RWPE2 (cell line): Measurements from ENCODE around the gene BEND7.
"Not testable (repeated sequence)": the region's sequence is repeated elsewhere in the genome, so short reads cannot be mapped to it uniquely, and the experiment has no call there.

Experiments used
- ATAC-seq: fragments of 200-7000 bp; cut with Tn5 transposase; 3 replicates; pipeline ENCODE4 v1.9.1; 2021; ENCODE audit warnings: low read depth
- DNase-seq: peaks from one replicate; pipeline ENCODE4 v3.0.0-alpha.2; 2020; ENCODE audit warnings: low spot score
- H3K27ac ChIP-seq: fragments of 450-650 bp; 2 replicates; pipeline ENCODE4 v1.5.1; 2017; ENCODE audit warnings: mild to moderate bottlenecking; ENCODE audit not compliant: poor library complexity, severe bottlenecking
- H3K27me3 ChIP-seq: fragments of 250-450 bp; sonication (Bioruptor Pico); 2 replicates; pipeline ENCODE4 v1.5.1; 2021; ENCODE audit warnings: mild to moderate bottlenecking, moderate library complexity; ENCODE audit not compliant: insufficient read depth, poor library complexity, severe bottlenecking
- H3K36me3 ChIP-seq: fragments of 250-450 bp; sonication (Bioruptor Pico); 2 replicates; pipeline ENCODE4 v1.5.1; 2020; ENCODE audit warnings: low read depth, mild to moderate bottlenecking, moderate library complexity
- H3K4me1 ChIP-seq: fragments of 250-450 bp; sonication (Bioruptor Pico); 2 replicates; pipeline ENCODE4 v1.5.1; 2021; ENCODE audit warnings: mild to moderate bottlenecking, moderate library complexity; ENCODE audit not compliant: insufficient read depth, poor library complexity, severe bottlenecking
- H3K4me3 ChIP-seq: fragments of 250-450 bp; sonication (Bioruptor Pico); 2 replicates; pipeline ENCODE4 v1.5.1; 2021; ENCODE audit warnings: mild to moderate bottlenecking, moderate library complexity; ENCODE audit not compliant: severe bottlenecking
- H3K9me3 ChIP-seq: fragments of 250-450 bp; sonication (Bioruptor Pico); 2 replicates; pipeline ENCODE4 v1.5.1; 2021; ENCODE audit warnings: mild to moderate bottlenecking, moderate library complexity; ENCODE audit not compliant: severe bottlenecking
- TF ChIP-seq, protein P1 (sequence below): fragments of 450-650 bp; IDR thresholded peaks from one replicate; pipeline ENCODE4 v1.5.1; 2017; ENCODE audit warnings: mild to moderate bottlenecking, moderate library complexity; ENCODE audit not compliant: poor library complexity, severe bottlenecking

BEND7 gene

DNA sequence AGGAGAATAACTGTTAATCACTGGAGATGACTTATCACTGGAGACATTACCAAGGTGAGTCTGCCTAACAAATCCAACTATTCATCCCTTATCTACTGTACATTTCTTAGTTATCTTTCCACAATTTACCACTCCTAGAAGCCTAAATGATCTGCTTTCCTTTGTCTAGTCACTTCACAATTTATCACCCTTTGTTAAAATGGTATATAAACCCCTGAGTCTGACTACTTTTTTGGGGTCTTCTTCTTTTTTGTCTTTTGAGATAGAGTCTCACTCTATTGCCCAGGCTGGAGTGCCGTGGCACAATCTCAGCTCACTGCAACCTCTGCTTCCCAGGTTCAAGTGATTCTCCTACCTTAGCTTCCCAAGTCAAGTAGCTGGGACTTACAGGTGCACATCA lies 114.7 kb downstream of the BEND7 start:
- Histone ChIP-seq H3K27ac (no peak overlapping the region), H3K4me1 (no peaks in the 10 kb centered on the region), H3K36me3 (no peaks in the 10 kb centered on the region), H3K4me3 (no peak overlapping the region), H3K9me3 (peaks cover 3% of the 10 kb centered on the region), H3K27me3 (no peaks in the 10 kb centered on the region)
- DNase-seq (no peak), ATAC-seq (no peak)
- TF ChIP-seq, protein P1, sequence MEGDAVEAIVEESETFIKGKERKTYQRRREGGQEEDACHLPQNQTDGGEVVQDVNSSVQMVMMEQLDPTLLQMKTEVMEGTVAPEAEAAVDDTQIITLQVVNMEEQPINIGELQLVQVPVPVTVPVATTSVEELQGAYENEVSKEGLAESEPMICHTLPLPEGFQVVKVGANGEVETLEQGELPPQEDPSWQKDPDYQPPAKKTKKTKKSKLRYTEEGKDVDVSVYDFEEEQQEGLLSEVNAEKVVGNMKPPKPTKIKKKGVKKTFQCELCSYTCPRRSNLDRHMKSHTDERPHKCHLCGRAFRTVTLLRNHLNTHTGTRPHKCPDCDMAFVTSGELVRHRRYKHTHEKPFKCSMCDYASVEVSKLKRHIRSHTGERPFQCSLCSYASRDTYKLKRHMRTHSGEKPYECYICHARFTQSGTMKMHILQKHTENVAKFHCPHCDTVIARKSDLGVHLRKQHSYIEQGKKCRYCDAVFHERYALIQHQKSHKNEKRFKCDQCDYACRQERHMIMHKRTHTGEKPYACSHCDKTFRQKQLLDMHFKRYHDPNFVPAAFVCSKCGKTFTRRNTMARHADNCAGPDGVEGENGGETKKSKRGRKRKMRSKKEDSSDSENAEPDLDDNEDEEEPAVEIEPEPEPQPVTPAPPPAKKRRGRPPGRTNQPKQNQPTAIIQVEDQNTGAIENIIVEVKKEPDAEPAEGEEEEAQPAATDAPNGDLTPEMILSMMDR: no peak

DNA sequence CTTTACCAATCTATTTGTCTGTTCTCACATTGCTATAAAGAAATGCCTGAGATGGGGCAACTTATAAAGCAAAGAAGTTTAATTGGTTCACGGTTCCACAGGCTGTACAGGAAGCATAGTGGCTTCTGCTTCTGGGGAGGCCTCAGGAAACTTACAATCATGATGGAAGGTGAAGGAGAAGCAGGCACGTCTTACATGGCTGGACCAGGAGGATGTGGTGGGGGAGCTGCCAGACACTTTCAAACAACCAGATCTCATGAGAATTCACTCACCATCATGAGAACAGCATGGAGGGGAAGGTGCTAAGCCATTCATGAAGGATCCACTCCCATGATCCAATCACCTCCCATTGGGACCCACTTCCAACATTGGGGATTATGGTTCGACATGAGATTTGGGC lies 115.9 kb downstream of the BEND7 start:
- TF ChIP-seq, protein P1: no peak
- no peak for DNase-seq
- Histone ChIP-seq H3K27ac (no peak overlapping the region), H3K4me1 (no peaks in the 10 kb centered on the region), H3K27me3 (no peaks in the 10 kb centered on the region), H3K4me3 (no peak overlapping the region), H3K9me3 (peaks cover 3% of the 10 kb centered on the region), H3K36me3 (no peaks in the 10 kb centered on the region)
- ATAC-seq: no peak

DNA sequence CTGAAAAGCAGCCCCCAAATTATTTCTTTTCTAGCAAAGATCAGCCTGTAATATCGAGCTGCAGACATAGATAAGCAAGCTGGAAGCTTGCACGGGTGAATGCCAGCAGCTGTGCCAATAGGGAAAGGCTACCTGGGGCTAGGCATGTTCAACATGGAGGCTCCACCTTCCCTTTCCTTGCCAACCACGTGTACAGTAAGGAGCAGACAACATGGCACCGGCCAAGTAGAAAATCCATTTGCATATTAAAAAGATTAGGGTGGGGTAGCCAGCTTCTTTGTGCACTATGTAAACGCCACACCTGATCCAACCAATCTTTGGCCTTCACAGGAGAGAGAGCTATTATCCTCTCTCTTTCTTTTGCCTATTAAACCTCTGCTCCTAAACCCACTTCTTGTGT lies 124.0 kb downstream of the BEND7 start:
- TF ChIP-seq, protein P1: no peak
- no peaks in the 10 kb centered on the region for H3K27me3 ChIP-seq
- DNase-seq (no peak), ATAC-seq (no peak)
- H3K27ac ChIP-seq: no peak overlapping the region
- H3K36me3 ChIP-seq: no peaks in the 10 kb centered on the region
- H3K4me3 ChIP-seq: no peak overlapping the region
- no peaks in the 10 kb centered on the region for H3K4me1 ChIP-seq
- H3K9me3 ChIP-seq: no peaks in the 10 kb centered on the region

DNA sequence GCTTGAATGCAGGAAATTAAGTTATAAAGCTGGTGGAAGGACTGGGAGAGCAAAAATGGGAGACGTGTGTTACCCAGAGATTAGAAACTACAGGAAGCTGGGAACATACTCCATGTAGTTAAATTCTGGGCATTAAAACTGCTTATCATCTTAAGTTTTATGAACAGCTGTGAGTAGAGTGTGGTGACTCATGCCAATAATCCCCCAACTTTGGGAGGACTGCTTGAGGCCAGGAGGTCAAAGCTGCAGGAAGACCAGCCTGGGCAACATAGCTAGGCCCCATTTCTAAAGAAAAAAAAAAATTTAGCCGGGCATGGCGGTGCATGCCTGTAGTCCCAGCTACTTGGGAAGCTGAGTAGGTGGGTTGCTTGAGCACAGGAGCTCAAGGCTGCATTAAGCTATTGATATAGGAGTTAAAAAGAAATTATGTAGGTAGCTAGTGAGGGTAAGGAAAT lies 124.5 kb downstream of the BEND7 start:
- Histone ChIP-seq H3K27me3 (no peaks in the 10 kb centered on the region), H3K36me3 (no peaks in the 10 kb centered on the region), H3K27ac (no peak overlapping the region), H3K4me1 (no peaks in the 10 kb centered on the region), H3K4me3 (no peak overlapping the region), H3K9me3 (no peaks in the 10 kb centered on the region)
- no peak for DNase-seq
- TF ChIP-seq, protein P1: no peak
- no peak for ATAC-seq

DNA sequence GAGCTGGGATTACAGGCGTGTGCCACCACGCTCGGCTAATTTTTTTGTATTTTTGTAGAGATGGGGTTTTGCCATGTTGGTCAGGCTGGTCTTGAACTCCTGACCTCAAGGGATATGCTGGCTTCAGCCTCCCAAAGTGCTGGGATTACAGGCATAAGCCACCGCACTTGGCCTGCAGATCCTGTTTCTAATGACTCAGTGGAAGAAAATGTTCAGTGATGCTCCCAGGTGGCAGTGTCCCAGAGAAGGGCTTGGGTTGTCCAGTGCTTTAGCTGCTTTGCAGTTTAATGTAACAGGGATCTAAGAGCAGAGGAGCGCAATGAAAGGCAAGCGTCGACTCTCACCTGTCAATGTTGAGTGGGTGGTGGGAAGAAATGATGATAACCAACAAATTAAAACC lies 125.4 kb downstream of the BEND7 start:
- H3K27ac ChIP-seq, ATAC-seq, DNase-seq, H3K36me3 ChIP-seq, H3K4me3 ChIP-seq, H3K27me3 ChIP-seq, H3K9me3 ChIP-seq, H3K4me1 ChIP-seq: not testable (repeated sequence)

DNA sequence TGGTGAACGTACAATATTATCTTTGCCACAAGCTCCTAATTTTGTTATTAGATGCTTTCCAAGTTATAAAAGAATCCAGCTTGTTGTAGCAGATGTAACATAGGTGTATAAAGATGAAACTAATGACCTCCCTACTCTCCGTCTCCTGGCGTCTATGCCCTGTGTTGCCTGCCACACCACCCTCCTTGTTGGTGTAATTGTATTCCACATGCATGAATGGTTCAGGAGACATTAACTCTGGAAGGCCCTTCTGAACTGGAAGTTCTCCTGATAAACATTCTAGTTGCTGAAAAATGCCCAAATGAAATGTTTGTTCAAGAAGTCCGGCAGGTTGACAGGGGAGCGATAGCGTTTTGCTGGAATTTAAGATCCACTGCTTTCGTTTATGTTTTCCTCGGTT lies 126.8 kb downstream of the BEND7 start:
- DNase-seq (no peak), ATAC-seq (no peak)
- TF ChIP-seq, protein P1: no peak
- H3K36me3 ChIP-seq: no peaks in the 10 kb centered on the region
- H3K27ac ChIP-seq: no peak overlapping the region
- no peaks in the 10 kb centered on the region for H3K9me3 ChIP-seq
- no peaks in the 10 kb centered on the region for H3K27me3 ChIP-seq
- no peaks in the 10 kb centered on the region for H3K4me1 ChIP-seq
- no peak overlapping the region for H3K4me3 ChIP-seq
